Astrocyte (in vitro differentiated cells and primary cell): ENCODE data around the gene C19orf12.

Experiments used
- CTCF ChIP-seq: IDR thresholded peaks from 2 replicates; pipeline ENCODE4 v1.5.1; 2011; ENCODE audit warnings: low read depth, mild to moderate bottlenecking, inconsistent platforms, low read length, moderate library complexity; ENCODE audit not compliant: insufficient read depth
- EZH2 ChIP-seq: IDR thresholded peaks from 2 replicates; pipeline ENCODE4 v1.6.1; 2012; ENCODE audit warnings: mild to moderate bottlenecking, low read length, inconsistent platforms; ENCODE audit not compliant: insufficient read depth

GRCh38 chr19:29727906-29728305, 12.8 kb upstream of the C19orf12 start:
- TF ChIP-seq CTCF (no peak), EZH2 (no peak)
